A204.1 (cell line): ENCODE results near the gene ST6GALNAC4.

Experiments used
- FAIRE-seq: peaks from 2 replicates; lab custom pipeline; 2012; peaks lifted over from hg19 to GRCh38; lab: Jason Lieb, UNC

ST6GALNAC4 gene

GRCh38 chr9:127946728-127947127 lies 29.9 kb upstream of the ST6GALNAC4 start:
- FAIRE-seq = no peak

- no peak for FAIRE-seq
Observed at GRCh38 chr9:127945942-127946341, 29.1 kb upstream of the ST6GALNAC4 start.

GRCh38 chr9:127945338-127945737 lies 28.5 kb upstream of the ST6GALNAC4 start:
- no peak for FAIRE-seq

GRCh38 chr9:127944586-127945218 lies 27.9 kb upstream of the ST6GALNAC4 start:
- no peak for FAIRE-seq

GRCh38 chr9:127943731-127944144 lies 26.9 kb upstream of the ST6GALNAC4 start:
- FAIRE-seq = no peak

- FAIRE-seq = no peak
Observed at GRCh38 chr9:127943011-127943662, 26.3 kb upstream of the ST6GALNAC4 start.

GRCh38 chr9:127942216-127943010 lies 25.6 kb upstream of the ST6GALNAC4 start:
- no peak for FAIRE-seq

- FAIRE-seq = no peak
Observed at GRCh38 chr9:127941961-127942215, 25.0 kb upstream of the ST6GALNAC4 start.

- no peak for FAIRE-seq
Observed at GRCh38 chr9:127941062-127941960, 24.5 kb upstream of the ST6GALNAC4 start.

- FAIRE-seq = no peak
Observed at GRCh38 chr9:127940593-127940992, 23.8 kb upstream of the ST6GALNAC4 start.

- no peak for FAIRE-seq
Observed at GRCh38 chr9:127938298-127938690, 21.5 kb upstream of the ST6GALNAC4 start.

GRCh38 chr9:127937388-127938297 lies 20.8 kb upstream of the ST6GALNAC4 start, which contains the start of gene DPM2:
Gene DPM2 (minus strand): TSS chr9:127937854. CDS start chr9:127937820, 34 bp downstream.
- FAIRE-seq = no peak

- no peak for FAIRE-seq
Observed at GRCh38 chr9:127937056-127937387, 20.2 kb upstream of the ST6GALNAC4 start.

- FAIRE-seq = no peak
Observed at GRCh38 chr9:127936347-127936852, 19.6 kb upstream of the ST6GALNAC4 start.

GRCh38 chr9:127935765-127936221 lies 19.0 kb upstream of the ST6GALNAC4 start:
- FAIRE-seq = no peak

- no peak for FAIRE-seq
Observed at GRCh38 chr9:127934986-127935385, 18.1 kb upstream of the ST6GALNAC4 start.

GRCh38 chr9:127934248-127934647 lies 17.4 kb upstream of the ST6GALNAC4 start:
- no peak for FAIRE-seq

- FAIRE-seq = no peak
Observed at GRCh38 chr9:127931092-127931881, 14.4 kb upstream of the ST6GALNAC4 start.

- FAIRE-seq = no peak
Observed at GRCh38 chr9:127930231-127931091, 13.6 kb upstream of the ST6GALNAC4 start, which contains the start of gene PIP5KL1. Gene PIP5KL1 (minus strand): TSS chr9:127930777. CDS start chr9:127930752, 25 bp downstream.
